ENCODE results near the gene RBP3.

Gene RBP3

GRCh38 chr10:47337310-47337709 is 10.9 kb upstream of the RBP3 start:
- DNase-seq (ENCODE audit: low read depth): no peak

GRCh38 chr10:47339186-47339735 is 8.9 kb upstream of the RBP3 start:
- DNase-seq (ENCODE audit: low read depth): no peak

- no peak for DNase-seq (ENCODE audit: low read depth)
These were observed 8.2 kb upstream of the RBP3 start for GRCh38 chr10:47339759-47340607.

DNA sequence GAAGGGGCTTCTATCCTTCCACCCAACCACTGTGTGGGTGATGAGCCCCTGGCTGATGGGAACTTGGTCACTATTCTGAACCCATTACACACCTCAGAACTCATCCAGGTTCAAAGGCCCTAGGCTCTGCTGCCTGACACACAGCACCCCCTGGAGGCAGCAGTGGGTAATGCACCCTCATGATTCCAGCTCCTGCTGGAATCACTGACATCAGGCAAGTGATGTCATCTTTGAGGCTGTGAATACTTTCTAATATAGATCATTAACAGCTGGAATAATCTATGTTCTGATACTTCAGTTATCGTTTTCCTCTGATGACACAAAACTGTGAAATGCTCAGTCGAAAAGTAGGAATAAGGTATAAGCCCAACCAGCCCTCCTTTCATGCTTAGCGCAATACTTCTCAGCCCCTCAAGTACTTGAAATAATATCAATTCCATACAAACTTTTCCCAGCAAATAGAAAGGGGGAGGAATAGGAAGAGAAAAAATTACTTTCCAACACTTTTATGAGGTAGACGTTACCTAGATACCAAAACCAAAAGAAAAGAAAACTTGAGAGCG is 7.5 kb upstream of the RBP3 start:
- peak; percentile 62 for DNase-seq (ENCODE audit: low read depth)

GRCh38 chr10:47344996-47345870 is 2.9 kb upstream of the RBP3 start:
- DNase-seq (ENCODE audit: low read depth): no peak

DNA sequence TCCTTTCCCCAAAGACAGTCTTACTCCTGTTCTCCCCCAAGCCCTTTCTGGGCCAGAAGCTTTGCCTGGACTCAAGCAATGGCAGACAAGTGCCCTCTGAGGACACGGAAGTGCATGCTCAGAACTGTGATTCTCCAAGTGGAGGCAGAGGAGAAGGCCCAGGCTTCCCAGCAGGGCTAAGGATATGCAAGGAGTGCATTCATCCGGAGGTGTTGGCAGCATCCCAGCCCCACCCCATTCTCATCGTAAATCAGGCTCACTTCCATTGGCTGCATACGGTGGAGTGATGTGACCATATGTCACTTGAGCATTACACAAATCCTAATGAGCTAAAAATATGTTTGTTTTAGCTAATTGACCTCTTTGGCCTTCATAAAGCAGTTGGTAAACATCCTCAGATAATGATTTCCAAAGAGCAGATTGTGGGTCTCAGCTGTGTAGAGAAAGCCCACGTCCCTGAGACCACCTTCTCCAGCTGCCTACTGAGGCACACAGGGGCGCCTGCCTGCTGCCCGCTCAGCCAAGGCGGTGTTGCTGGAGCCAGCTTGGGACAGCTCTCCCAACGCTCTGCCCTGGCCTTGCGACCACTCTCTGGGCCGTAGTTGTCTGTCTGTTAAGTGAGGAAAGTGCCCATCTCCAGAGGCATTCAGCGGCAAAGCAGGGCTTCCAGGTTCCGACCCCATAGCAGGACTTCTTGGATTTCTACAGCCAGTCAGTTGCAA is 1.4 kb upstream of the RBP3 start:
- DNase-seq (ENCODE audit: low read depth): no peak

GRCh38 chr10:47347303-47347675 is 874 bp upstream of the RBP3 start:
- DNase-seq (ENCODE audit: low read depth): no peak

DNA sequence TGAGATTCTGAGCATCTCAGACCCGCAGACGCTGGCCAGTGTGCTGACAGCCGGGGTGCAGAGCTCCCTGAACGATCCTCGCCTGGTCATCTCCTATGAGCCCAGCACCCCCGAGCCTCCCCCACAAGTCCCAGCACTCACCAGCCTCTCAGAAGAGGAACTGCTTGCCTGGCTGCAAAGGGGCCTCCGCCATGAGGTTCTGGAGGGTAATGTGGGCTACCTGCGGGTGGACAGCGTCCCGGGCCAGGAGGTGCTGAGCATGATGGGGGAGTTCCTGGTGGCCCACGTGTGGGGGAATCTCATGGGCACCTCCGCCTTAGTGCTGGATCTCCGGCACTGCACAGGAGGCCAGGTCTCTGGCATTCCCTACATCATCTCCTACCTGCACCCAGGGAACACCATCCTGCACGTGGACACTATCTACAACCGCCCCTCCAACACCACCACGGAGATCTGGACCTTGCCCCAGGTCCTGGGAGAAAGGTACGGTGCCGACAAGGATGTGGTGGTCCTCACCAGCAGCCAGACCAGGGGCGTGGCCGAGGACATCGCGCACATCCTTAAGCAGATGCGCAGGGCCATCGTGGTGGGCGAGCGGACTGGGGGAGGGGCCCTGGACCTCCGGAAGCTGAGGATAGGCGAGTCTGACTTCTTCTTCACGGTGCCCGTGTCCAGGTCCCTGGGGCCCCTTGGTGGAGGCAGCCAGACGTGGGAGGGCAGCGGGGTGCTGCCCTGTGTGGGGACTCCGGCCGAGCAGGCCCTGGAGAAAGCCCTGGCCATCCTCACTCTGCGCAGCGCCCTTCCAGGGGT is 703 bp downstream of the RBP3 start:
- no peak for DNase-seq (ENCODE audit: low read depth)

GRCh38 chr10:47349516-47349915 is 1.4 kb downstream of the RBP3 start:
- no peak for DNase-seq (ENCODE audit: low read depth)

- DNase-seq (ENCODE audit: low read depth): no peak
These were observed 1.8 kb downstream of the RBP3 start for GRCh38 chr10:47349941-47350371.

DNA sequence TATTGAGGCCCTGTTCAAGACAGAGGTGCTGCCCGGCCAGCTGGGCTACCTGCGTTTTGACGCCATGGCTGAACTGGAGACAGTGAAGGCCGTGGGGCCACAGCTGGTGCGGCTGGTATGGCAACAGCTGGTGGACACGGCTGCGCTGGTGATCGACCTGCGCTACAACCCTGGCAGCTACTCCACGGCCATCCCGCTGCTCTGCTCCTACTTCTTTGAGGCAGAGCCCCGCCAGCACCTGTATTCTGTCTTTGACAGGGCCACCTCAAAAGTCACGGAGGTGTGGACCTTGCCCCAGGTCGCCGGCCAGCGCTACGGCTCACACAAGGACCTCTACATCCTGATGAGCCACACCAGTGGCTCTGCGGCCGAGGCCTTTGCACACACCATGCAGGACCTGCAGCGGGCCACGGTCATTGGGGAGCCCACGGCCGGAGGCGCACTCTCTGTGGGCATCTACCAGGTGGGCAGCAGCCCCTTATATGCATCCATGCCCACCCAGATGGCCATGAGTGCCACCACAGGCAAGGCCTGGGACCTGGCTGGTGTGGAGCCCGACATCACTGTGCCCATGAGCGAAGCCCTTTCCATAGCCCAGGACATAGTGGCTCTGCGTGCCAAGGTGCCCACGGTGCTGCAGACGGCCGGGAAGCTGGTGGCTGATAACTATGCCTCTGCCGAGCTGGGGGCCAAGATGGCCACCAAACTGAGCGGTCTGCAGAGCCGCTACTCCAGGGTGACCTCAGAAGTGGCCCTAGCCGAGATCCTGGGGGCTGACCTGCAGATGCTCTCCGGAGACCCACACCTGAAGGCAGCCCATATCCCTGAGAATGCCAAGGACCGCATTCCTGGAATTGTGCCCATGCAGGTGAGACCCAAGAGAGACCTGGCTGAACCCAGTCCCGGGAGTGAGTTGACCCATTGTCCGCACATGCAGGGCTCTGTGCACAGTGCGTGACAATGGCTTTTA is 2.8 kb downstream of the RBP3 start:
- DNase-seq (ENCODE audit: low read depth): no peak

- DNase-seq (ENCODE audit: low read depth): no peak
These were observed 4.0 kb downstream of the RBP3 start for GRCh38 chr10:47351899-47352815.

DNA sequence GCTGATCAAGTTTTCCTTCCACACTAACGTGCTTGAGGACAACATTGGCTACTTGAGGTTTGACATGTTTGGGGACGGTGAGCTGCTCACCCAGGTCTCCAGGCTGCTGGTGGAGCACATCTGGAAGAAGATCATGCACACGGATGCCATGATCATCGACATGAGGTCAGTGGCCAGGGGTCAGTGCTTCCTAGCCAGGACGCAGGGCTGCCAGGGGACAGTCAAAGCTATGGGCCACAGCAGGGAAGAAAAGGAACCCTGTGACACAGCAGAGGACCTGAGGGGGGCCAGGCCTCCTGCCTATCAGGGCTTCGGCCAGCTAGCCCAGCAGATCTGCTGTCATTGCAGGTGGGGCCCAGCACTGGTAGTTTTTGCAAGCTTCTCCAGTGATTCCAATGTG is 5.2 kb downstream of the RBP3 start:
- no peak for DNase-seq (ENCODE audit: low read depth)

- no peak for DNase-seq (ENCODE audit: low read depth)
These were observed 6.0 kb downstream of the RBP3 start for GRCh38 chr10:47354165-47354564.

- DNase-seq (ENCODE audit: low read depth): no peak
These were observed 6.7 kb downstream of the RBP3 start for GRCh38 chr10:47354900-47355299.

DNA sequence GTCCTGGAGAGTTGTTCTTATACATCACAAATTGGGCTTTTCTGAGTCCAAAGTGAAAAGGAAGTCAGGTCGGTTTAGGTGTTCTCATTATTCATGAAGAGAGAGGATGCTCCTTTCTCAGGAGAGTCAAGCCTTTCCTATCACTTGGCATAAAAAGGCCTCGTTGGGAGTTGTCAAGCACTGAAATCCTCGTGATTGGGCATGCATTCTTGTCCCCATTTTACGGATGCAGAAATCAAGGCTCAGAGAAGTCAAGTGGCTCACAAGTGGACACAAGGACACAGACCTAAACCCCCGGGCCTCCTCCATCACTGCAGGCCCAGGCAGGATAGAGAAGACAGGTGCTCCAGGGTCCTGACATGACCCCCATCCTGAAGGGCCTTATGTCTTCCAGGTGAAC is 8.5 kb downstream of the RBP3 start:
- no peak for DNase-seq (ENCODE audit: low read depth)

DNA sequence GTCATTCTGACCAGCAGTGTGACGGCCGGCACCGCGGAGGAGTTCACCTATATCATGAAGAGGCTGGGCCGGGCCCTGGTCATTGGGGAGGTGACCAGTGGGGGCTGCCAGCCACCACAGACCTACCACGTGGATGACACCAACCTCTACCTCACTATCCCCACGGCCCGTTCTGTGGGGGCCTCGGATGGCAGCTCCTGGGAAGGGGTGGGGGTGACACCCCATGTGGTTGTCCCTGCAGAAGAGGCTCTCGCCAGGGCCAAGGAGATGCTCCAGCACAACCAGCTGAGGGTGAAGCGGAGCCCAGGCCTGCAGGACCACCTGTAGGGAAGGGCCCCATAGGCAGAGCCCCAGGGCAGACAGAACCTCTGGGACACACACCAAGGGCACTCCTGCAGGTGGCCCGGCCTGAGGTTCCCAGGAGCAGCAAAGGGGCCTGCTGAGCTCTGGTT is 9.0 kb downstream of the RBP3 start:
- no peak for DNase-seq (ENCODE audit: low read depth)

- DNase-seq (ENCODE audit: low read depth): no peak
These were observed 9.7 kb downstream of the RBP3 start for GRCh38 chr10:47357911-47358310.

DNA sequence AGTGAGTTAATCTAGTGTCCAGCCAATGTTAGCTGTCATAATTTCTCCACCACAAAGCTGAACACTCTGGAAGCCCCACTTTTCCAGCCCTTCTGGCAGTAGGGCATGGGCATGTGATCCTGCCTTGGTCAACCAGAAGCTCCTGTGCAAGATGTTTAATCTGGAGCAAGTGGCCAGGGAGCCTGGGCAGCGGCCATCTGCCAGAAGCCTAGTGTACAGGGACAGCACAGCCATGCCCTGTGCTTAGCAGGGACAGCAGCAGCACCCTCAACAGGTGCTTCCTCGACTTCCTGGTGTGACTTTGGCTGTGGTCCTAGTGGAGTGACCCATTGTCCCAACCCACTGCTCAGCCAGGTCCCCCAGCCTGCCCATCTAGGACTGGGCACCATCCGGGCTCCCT is 10.3 kb downstream of the RBP3 start:
- no peak for DNase-seq (ENCODE audit: low read depth)

Data from activated T-cell treated with anti-CD3 and anti-CD28 coated beads for 48 hours (primary cell).